ENCODE data around the gene FBXO42. TPM values are rescaled to one million over a fixed set of nuclear protein-coding genes. Genes with fewer than 3 reads are reported as not detected.

FBXO42 gene
- total RNA-seq, 1 donor from 2014 or later: 24.3 TPM

- H3K4me1 Mint-ChIP-seq: peaks cover 8% of the 10 kb centered on the region
- peaks cover 2% of the 10 kb centered on the region for H3K27me3 Mint-ChIP-seq (ENCODE audit: low read depth)
- no peak overlapping the region for H3K27ac Mint-ChIP-seq (ENCODE audit: unreplicated experiment)
- TF ChIP-seq CTCF (conservative IDR thresholded peaks at IDR 0.05): no peak
- DNase-seq (ENCODE audit: low read depth, low spot score): no peak
- H3K9me3 Mint-ChIP-seq: no peaks in the 10 kb centered on the region
- no peaks in the 10 kb centered on the region for H3K36me3 Mint-ChIP-seq (ENCODE audit: low read depth)
- no peak overlapping the region for H3K4me3 Mint-ChIP-seq
Measured at GRCh38 chr1:16202281-16203210, 149.7 kb downstream of the FBXO42 start.

DNA sequence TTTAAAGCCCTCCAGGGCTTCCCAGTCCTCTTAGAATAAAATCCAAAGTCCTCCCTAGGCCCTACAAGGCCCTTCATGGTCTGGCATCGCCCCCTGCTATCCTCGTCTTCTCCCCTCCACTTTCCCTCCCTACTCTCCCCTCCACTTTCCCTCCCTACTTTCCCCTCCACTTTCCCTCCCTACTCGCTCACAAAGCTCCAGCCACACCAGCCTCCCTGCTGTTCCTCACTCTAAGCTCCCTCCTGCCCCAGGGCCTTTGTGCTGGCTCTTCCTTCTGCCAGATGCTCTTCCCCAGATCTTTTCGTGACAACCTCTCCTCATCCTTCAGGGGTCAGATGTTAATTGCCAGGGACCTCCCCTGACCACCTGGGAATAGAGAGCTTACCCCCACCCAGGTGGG, 152.6 kb downstream of the FBXO42 start:
- no peaks in the 10 kb centered on the region for H3K36me3 Mint-ChIP-seq (ENCODE audit: low read depth)
- no peak overlapping the region for H3K27ac Mint-ChIP-seq (ENCODE audit: unreplicated experiment)
- DNase-seq (ENCODE audit: low read depth, low spot score): no peak
- H3K27me3 Mint-ChIP-seq (ENCODE audit: low read depth): no peaks in the 10 kb centered on the region
- no peaks in the 10 kb centered on the region for H3K9me3 Mint-ChIP-seq
- H3K4me3 Mint-ChIP-seq: no peak overlapping the region
- H3K4me1 Mint-ChIP-seq: no peaks in the 10 kb centered on the region
- TF ChIP-seq CTCF (conservative IDR thresholded peaks at IDR 0.05): no peak

DNA sequence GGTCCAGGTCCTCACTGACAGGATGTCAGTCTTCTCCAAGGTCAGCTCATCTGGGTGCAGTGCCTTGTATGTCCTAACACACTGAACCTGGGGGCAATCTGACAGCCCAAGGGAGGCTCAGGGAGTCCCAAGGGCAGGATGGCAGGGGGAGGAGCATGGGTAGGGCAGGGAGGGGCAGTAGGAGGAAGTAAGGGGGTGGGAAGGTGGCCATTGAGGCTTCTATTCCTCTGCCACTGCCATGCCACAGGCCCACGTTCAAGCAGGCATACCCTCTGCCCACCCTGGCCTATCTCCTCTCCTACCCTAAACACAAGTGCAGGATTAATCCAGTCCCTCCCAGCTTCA, 153.2 kb downstream of the FBXO42 start:
- Mint-ChIP-seq H3K4me1 (no peaks in the 10 kb centered on the region), H3K9me3 (no peaks in the 10 kb centered on the region), H3K27ac (ENCODE audit: unreplicated experiment) (no peak overlapping the region), H3K27me3 (ENCODE audit: low read depth) (no peaks in the 10 kb centered on the region), H3K36me3 (ENCODE audit: low read depth) (no peaks in the 10 kb centered on the region), H3K4me3 (no peak overlapping the region)
- no peak for TF ChIP-seq CTCF (conservative IDR thresholded peaks at IDR 0.05)
- DNase-seq (ENCODE audit: low read depth, low spot score): no peak

GRCh38 chr1:16198444-16199156, 153.7 kb downstream of the FBXO42 start:
- DNase-seq (ENCODE audit: low read depth, low spot score): no peak
- TF ChIP-seq CTCF (conservative IDR thresholded peaks at IDR 0.05): no peak
- H3K4me1 Mint-ChIP-seq: no peaks in the 10 kb centered on the region
- no peaks in the 10 kb centered on the region for H3K9me3 Mint-ChIP-seq
- no peak overlapping the region for H3K27ac Mint-ChIP-seq (ENCODE audit: unreplicated experiment)
- no peak overlapping the region for H3K4me3 Mint-ChIP-seq
- no peaks in the 10 kb centered on the region for H3K27me3 Mint-ChIP-seq (ENCODE audit: low read depth)
- H3K36me3 Mint-ChIP-seq (ENCODE audit: low read depth): no peaks in the 10 kb centered on the region

DNA sequence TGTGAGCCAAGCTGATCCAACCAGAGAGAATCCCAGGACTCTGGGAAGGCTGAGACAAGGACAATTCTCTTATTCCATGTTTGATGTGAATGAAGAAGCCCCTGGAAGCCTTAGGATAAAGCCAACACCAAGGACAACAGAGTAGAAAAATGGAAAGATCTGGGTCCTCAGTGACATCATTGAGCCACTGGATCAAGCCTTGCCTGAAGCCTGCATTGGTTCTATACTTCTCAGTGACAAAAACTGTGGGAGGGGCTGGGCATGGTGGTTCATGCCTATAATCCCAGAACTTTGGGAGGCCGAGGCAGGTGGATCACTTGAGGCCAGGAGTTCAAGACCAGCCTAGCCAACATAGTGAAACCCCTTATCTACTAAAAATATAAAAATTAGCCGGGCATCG, 155.4 kb downstream of the FBXO42 start:
- Mint-ChIP-seq H3K27me3 (ENCODE audit: low read depth) (no peaks in the 10 kb centered on the region), H3K4me1 (no peaks in the 10 kb centered on the region)

More for the DNA sequence above, 155.4 kb downstream of the FBXO42 start:
- Mint-ChIP-seq H3K27ac (ENCODE audit: unreplicated experiment) (no peak overlapping the region), H3K36me3 (ENCODE audit: low read depth) (no peaks in the 10 kb centered on the region), H3K4me3 (no peak overlapping the region), H3K9me3 (no peaks in the 10 kb centered on the region)
- DNase-seq (ENCODE audit: low read depth, low spot score): no peak
- no peak for TF ChIP-seq CTCF (conservative IDR thresholded peaks at IDR 0.05)

Other genes starting within 250 kb of the FBXO42 start
- 21.7 and 25.0 TPM in 2 replicates for gene EPHA2, start 196.4 kb downstream of the FBXO42 start, total RNA-seq
- 7.7 and 9.0 TPM in 2 replicates for gene ARHGEF19, start 139.8 kb downstream of the FBXO42 start, total RNA-seq
- 11.4 and 11.8 TPM in 2 replicates for gene CPLANE2, start 115.3 kb downstream of the FBXO42 start, total RNA-seq
- gene SZRD1, start 14.8 kb upstream of the FBXO42 start, total RNA-seq: 153 and 165 TPM in 2 replicates
- gene SPATA21, start 84.9 kb upstream of the FBXO42 start, total RNA-seq: not detected in 2 replicates
- 44.7 and 44.8 TPM in 2 replicates for gene NECAP2, start 88.2 kb upstream of the FBXO42 start, total RNA-seq
- 2,478 and 3,042 TPM in 2 replicates for gene RNU1-1, start 161.8 kb upstream of the FBXO42 start, total RNA-seq

Data from neural crest cell (in vitro differentiated cells).